NCI-H2196 treated with DMSO at 0.1 percent for 48 hours (cell line): ENCODE measurements around the gene SLC25A31.

Experiments
- DNase-seq: peaks from one replicate; lab custom pipeline; 2025; ENCODE audit not compliant: unreplicated experiment; lab: John Stamatoyannopoulos, UW

SLC25A31 gene

DNA sequence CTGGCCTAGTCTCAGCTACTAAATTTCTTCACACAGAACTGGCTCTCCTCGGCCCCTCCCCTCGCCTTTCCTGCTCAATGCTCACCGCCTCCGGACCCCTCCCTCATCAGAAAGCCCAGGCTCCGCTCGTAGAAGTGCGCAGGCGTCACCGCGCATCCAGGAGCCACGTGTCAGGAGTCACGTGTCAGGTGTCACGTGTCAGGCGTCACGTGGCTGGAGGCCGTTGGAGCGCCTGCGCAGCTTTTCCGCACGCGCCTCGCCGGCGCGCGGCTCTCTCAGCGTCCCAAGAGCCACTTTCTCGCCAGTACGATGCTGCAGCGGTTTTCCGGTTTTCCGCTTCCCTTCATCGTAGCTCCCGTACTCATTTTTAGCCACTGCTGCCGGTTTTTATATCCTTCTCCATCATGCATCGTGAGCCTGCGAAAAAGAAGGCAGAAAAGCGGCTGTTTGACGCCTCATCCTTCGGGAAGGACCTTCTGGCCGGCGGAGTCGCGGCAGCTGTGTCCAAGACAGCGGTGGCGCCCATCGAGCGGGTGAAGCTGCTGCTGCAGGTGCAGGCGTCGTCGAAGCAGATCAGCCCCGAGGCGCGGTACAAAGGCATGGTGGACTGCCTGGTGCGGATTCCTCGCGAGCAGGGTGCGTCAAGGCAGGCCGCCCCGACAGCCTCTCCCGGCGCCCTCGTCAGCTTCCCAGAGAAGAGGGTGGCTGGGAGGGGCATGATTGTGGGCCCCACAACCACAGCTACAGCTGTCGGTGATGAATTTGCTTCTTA, at the start of gene SLC25A31:
TSS of gene SLC25A31 (plus strand) at position 259 of the 772 bp plus-strand sequence. CDS start at position 405, 146 bp downstream.
- no peak for DNase-seq

DNA sequence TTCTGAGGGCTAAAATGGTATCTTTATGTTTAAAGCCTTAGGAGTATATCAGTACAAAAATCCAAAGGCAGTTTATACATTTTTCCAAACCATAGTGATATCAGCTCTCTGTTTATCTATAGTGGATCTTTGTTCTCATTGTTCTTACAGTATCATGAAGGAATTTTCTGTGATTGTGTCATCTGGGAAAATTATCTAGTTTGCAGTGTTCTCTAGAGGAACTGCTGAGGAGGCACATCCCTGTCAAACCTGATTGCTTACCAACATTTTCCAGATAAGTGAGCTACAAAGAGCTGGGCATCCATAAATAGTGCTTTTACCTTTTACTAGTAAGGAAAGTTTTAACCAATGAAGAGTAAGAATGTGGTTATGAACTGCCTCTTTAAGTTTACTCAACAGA, 44.9 kb upstream of the SLC25A31 start:
- DNase-seq, result no peak

DNA sequence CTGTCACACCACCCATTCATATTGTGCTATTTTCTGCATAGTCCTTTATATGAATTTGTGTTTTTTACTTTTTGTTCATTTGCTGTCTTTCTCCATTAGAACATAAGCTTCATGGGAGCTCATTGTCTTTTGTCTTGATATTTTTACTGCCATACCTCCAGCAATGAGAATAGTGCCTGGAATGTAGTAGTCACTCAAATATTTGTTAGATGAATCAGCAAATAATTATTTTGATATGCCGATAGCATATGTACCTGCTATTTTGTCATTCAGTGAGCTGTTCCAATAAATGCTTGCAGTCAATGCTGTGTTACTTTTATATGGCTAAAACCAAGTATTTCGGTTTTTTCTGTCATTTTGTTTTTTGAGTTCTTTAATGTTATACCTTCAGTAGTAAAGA, 43.5 kb upstream of the SLC25A31 start:
- DNase-seq, result no peak

DNA sequence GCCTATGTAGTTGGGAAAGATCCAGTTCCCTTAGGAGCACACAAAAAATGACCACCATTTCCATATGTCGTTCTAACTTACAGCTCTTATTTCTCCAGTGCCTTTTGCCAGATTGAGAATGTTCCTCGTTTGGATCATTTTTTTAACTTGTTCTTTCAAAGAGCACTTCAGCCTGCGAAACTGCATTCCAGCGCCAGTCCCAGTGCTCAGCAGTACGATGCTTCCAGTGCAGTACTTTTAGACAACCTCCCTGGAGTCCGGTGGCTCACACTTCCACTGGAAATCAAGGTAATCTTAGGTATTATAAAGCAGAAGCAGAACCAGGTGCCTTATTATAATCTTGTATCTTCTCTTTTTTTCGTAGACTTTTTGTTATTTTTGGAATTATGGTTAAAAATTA, 42.6 kb upstream of the SLC25A31 start:
- no peak for DNase-seq

DNA sequence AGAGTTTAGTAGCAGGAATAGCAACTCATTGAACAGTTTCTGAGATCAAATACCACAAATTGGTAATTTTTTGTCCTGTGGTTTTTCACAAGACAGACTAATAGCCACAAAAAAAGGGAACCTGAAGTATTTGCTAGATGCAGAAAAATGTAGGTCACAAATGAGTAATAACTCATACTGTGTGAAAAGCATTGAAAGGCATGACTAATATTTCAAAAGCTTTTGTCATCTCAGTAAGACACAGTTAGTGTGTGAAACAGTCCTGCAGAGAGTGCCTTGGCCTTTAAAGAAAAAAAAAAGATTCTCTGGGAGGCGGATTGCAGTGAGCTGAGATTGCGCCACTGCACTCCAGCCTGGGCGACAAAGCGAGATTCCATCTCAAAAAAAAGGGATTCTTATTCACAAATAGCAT, 31.4 kb upstream of the SLC25A31 start:
- no peak for DNase-seq

DNA sequence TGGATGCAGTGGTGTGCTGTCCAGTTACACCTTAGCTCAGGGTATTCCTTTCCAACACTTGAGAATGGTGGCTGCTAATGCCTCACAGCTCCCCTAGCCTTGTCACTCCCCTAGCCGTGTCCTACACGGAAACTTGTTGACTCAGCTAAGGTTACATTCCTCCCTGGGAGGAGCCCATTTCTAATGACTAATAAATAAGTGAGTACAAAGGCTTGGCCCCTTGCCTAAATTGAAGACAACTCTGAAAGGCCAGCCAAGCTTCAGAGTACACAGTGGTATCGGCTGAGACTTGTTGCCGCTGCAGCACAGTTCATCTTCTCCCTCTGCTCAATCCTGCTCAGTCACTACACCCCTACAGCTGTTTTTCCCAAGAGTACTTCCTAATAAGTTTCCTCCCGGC, 21.2 kb upstream of the SLC25A31 start:
- DNase-seq, result peak; percentile 50

DNA sequence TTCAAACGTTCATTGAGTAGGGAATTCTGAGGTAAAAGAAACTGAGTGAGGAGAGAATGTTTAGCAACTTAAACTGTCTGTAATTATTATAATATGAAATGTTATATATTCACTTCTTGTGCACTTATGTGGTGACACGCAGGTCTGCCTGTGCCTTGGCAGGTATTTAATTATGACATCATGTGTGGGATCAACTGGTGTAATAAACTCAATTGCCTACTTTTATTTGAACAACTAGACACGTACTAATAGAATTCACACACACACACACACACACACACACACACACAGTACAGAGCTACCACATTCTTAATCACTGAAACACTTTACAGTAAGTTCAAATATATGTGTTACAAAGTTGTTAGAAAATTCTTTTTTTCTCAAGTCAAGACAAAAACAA, 20.7 kb upstream of the SLC25A31 start:
- no peak for DNase-seq

DNA sequence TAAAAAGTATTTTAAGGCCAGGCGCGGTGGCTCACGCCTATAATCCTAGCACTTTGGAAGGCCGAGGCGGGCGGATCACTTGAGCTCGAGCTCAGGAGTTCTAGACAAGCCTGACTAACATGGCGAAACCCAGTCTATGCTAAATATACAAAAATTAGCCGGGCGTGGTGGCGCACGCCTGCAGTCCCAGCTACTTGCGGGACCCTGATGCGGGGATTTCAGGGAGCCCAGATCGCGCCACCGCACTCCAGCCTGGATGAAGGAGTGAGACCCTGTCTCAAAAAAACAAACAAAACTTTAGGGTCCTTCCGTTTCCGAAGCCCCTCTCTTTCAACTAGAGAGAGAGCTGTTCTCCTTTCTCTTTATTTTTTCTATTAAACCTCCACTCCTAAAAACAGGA, 1.2 kb downstream of the SLC25A31 start:
- DNase-seq, result no peak

DNA sequence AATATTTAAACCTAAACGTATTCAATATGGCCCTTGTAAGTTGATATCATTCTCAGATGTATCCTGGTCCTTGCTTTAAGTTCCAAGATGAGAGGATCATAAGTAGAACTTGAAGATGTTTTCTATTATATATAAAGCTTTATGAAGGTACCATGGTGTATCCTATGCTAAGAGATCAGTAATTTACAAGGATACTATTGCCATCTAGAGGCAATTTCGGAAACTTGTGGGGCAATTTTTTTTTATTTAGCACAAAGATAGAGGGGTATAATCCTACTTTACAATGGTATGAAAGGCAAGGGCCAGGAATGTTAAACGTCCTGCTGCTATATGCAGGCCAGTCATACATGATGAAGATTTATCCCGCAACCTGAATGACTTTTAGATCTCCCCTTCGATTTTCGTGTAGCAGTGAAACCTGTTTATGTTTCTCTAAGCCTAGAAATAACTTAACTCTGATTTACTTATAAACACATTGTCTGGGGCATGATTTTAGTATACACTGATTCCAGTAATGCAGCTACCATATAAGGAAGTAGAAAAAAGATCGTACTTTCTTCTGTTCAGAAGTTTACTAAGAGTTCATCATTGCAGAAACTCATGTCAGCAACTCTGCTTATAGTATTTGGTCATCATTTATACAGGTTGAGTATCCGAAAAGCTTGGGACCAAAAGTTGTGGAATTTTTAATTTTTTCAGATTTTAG, 2.6 kb downstream of the SLC25A31 start:
- peak; percentile 1 for DNase-seq

DNA sequence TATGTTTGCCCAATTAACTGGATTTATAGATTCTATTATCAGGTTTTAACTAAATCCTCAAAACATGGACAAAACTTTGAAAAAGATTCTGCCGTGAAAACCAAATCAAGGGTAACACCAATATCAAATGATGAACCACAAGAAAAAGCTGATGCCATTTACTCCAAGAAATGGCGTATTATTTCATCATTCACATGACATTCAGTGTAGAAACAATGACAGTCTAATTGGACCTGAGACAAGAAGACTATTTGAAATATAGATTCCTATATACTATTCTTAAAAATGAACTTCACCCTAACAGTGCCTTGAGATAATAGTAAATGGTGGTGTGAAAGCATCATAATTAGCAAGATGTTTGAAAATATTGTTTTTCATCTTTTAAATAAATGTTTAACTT, 4.8 kb downstream of the SLC25A31 start:
- no peak for DNase-seq

DNA sequence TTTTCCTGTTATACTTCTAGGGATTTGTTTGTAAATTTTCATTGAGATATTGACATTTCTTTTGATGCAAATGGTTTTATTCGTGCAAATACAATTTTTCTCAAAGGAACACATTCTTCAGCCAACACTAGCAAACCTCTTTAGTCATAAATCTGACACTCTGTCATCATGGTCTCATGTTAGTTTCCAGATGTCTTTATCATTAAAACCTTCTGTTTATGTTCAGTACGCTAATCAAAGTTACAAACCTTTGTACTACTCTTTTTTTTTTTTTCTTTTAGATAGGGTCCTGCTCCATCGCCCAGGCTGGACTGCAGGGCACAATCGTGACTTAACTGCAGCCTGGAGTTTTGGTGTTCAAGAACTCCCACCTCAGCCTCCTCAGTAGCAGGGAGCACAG, 7.1 kb downstream of the SLC25A31 start:
- no peak for DNase-seq

DNA sequence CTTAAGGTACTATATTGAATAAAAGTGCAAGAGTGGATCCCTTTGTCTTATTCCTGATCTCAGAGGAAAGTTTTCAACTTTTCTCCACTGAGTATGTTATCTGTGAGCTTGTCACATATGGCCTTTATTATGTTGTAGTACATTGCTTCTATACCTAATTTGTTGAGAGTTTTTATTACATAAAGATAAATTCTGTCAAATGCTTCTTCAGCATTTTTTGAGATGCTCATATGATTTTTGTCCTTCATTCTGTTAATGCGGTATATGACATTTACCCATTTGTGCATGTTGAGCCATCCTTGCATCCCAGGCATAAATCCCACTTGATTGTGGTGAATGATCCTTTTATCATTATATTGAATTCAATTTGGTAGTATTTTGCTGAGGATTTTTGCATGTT, 11.0 kb downstream of the SLC25A31 start:
- no peak for DNase-seq

DNA sequence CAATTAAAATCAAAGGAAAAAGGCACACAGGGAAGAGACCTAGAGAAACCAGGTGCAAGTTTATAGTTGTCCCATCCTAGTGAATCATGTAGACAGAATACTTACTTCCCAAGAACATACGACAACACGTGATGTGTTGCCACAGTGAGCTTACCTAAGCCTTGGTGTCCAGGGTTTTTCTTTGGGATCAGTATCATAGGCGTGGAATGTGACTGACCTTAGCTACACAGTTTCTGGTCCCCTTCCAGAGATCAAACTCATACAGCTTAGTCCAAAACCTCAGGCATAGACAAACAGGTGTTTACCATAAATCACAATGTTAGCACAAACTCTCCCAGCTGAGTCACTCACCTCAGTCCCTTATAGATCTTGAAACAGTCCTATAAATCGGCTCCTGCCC, 17.7 kb downstream of the SLC25A31 start:
- DNase-seq, result no peak

DNA sequence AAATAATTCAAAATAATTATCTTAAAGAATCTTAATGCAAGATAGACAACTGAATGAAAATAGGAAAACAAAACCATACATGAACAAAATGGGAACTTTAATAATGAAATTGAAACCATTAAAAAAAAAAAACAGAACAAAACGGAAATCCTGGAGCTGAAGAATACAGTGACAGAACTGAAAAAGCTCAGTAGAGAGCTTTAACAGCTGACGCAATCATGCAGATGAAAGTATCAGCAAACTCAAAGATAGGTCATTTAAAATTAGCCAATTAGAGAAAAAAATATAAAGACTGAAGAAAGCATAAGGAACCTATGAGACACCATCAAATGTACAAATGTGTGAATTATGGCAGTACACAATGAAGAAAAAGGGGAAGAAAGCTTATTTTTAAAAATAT, 18.8 kb downstream of the SLC25A31 start:
- no peak for DNase-seq

DNA sequence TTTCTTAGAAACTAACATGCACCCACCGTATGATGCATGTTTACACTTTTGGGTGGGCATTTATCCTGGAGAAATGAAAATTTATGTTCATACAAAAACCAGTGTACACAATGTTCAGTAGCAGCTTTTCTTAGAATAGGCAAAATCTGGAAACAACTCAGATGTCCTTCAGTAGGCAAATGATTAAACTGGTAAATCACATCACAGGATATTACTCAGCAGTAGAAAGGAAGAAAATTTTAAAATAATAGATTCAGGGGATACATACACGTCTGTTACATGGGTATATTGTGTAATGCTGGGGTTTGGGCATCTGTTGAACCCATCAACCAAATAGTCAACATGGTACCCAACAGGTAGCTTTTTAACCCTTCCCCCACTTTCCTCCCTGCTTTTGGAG, 26.7 kb downstream of the SLC25A31 start:
- no peak for DNase-seq

DNA sequence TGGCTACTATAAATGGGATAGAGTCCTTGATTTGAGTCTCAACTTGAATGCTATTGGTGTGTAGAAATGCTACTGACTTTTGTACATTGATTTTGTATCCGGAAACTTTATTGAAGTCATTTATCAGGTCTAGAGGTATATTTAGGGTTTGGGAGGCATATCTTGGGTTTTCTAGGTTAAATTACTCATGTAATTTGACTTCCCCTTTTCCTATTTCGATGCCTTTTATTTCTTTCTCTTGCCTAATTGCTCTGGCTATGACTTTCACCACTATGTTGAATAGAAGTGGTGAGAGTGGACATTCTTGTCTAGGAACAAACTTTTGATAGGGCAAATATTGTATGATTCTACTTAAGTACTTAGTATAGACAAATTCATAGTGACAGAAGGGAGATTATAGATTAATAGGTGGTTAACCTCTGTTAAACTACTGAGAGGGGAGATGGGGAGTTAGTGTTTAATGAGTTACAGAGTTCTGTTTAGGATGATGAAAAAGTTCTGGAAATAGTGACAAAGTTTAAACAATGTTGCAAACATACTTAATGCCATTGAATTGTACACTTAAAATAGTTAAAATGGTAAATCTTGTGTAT, 29.1 kb downstream of the SLC25A31 start:
- DNase-seq, result no peak

DNA sequence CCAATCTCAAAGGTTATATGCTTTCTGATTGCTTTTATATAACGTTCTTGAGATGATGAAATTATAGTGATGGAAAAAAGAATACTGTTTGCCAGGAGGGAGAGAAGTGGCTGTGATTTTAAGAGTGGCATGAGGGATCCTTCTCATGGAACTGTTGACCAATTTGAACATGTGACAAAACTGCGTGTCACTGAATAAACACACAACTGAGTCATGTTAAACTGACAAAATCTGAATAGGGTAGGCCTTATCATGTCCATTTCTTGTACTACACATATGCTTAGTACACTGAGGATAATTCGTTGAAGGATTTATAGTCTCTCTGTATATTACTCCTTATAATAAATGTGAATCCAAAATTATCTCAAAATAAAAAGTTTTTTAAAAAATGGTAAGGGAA, 29.7 kb downstream of the SLC25A31 start:
- DNase-seq, result no peak

DNA sequence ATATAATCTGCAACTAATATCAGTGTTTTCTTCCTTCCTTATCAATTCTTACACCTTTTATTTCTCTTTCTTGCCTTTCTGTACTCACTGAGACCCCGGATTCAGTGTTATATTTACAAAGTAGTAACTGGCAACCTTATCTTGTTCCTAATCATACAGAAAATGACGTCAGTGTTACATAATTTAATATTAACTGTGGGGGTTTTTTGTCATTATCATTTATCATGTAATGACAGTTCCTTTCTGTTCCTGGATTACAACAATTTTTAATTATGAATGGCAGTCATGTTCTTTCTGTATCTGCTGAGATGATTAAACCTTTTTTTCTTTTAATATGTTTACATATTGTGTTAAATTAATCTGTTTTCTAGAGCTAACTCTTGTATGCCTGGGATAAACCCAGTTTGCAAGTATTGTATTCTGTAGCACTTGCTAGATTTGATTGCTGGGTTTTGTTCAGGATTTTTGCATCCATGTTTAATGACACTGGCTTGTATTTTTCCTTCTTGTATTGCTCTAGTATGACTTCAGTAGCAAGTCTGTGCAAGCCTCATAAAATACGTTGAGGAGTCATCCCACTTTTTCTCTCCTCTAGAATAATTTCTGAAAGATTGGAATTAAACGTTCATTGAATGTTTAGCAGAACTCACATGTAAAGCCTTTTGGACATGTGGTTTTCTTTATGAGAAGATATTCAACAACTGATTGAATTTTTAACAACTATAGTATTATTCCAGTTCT, 41.5 kb downstream of the SLC25A31 start:
- no peak for DNase-seq

DNA sequence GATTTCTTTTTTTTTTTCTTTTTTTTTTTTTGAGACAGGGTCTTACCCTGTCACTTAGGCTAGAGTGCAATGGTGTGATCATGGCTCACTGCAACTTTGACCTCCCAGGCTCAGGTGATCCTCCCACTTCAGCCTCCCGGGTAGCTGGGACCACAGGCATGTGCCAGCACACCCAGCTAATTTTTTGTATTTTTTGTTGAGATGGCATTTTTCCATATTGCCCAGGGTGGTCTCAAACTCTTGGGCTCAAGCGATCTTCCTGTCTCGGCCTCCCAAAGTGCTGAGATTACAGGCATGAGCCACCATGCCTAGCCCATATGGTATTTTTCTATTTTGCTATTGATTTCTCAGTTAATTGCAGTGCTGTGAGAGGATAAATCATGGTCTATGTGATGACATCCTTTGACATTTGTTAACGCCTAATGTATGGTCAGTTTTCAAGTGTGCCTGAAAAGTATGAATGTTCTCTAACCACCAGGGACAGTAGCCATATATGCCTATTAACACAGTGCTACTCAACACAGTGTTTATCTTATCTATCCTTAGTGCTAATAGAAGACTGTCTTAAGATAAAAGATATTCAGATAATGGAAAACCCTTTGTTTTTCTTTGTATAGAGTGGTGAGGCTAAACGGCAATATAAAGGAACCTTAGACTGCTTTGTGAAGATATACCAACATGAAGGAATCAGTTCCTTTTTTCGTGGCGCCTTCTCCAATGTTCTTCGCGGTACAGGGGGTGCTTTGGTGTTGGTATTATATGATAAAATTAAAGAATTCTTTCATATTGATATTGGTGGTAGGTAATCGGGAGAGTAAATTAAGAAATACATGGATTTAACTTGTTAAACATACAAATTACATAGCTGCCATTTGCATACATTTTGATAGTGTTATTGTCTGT, 42.8 kb downstream of the SLC25A31 start:
- no peak for DNase-seq

DNA sequence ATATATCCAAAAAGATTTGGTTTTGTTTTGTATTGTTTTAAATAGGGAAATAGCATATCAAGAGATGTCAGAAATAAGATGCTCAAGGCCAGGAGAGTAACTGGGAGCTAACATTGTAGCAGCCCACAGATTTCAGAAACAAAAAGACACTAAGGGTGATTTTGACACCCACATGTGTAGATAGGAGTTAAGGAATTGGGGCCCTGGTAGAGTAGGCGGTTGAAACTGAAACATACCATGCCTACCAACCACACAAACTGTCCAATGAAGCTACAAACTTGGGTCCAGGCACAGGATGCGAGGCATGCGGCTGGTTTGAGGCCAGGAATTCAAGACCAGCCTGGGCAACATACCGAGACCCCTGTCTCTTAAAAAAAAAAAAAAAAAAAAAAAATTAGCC, 45.6 kb downstream of the SLC25A31 start:
- no peak for DNase-seq

DNA sequence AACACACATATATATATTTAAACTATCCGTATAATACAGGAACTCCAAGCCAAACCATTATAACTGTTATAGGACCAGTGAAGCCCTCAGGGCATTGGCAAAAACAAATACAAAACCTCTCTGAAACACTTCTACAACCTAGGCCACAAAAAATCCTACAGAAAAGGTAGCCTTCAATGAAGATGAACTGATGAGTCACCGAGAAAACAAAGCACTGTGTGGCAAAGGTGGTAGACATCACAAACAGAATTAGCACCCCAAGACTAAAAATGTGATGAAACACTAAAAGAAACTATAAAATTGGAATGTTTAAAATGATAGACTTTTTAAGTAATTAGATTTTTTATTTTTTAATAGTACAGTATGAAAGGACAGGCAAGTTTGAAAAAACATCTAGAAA, 46.4 kb downstream of the SLC25A31 start:
- DNase-seq, result no peak
